ENCODE data around the gene RET. TPM values are rescaled to one million over a fixed set of nuclear protein-coding genes. Genes with fewer than 3 reads are reported as not detected.

The RET gene
- total RNA-seq, 3 donors from 2014 or later (not counting 1 experiment from before 2014, with no cell fraction given): 0.16 TPM; not detected in 2

GRCh38 chr10:43105956-43106229 is 29.0 kb downstream of the RET start:
- Mint-ChIP-seq H3K4me3 (no peak overlapping the region), H3K9me3 (no peaks in the 10 kb centered on the region), H3K27me3 (ENCODE audit: low read depth in 2 of 2) (peaks cover 14 to 15% of the 10 kb centered on the region in 2 donors), H3K36me3 (no peaks in the 10 kb centered on the region), H3K27ac (peak overlapping the region in 1 of 2 donors; percentile 52), H3K4me1 (peaks cover 0 to 28% of the 10 kb centered on the region in 2 donors)
- Histone ChIP-seq H3K36me3 (ENCODE audit: control insufficient read depth, insufficient read depth, low read length) (no peaks in the 10 kb centered on the region), H3K4me1 (ENCODE audit: control insufficient read depth, insufficient read depth, low read length) (peaks cover 38% of the 10 kb centered on the region), H3K4me3 (ENCODE audit: low read length) (no peak overlapping the region), H3K9me3 (ENCODE audit: control insufficient read depth, insufficient read depth, low read length) (no peaks in the 10 kb centered on the region), H3K27ac (ENCODE audit: low read length) (no peak overlapping the region), H3K27me3 (ENCODE audit: control insufficient read depth, insufficient read depth, low read length) (peaks cover 2% of the 10 kb centered on the region)
- no peak for TF ChIP-seq CTCF (IDR thresholded peaks at IDR 0.05)
- intact Hi-C loops (cut with micrococcal nuclease): loop anchor here (2.0 kb wide), 2 partner anchors 15 to 239 kb away; no protein-coding TSS in a partner anchor
- no peak for ATAC-seq
- no peak for DNase-seq
- 53% methylated on average over 7 of the region's 7 CpGs for WGBS (ENCODE audit: insufficient coverage)

- H3K36me3 ChIP-seq (ENCODE audit: control insufficient read depth, insufficient read depth, low read length): no peaks in the 10 kb centered on the region
- peaks cover 2% of the 10 kb centered on the region for H3K27me3 ChIP-seq (ENCODE audit: control insufficient read depth, insufficient read depth, low read length)
- intact Hi-C loops (cut with micrococcal nuclease): no loop called here
- Mint-ChIP-seq H3K9me3 (no peaks in the 10 kb centered on the region), H3K4me1 (peaks cover 0 to 28% of the 10 kb centered on the region in 2 donors), H3K4me3 (peak overlapping the region; percentile 69), H3K27me3 (ENCODE audit: low read depth in 2 of 2) (peaks cover 14% of the 10 kb centered on the region in 2 donors), H3K27ac (peak overlapping the region in 1 of 2 donors; percentile 72), H3K36me3 (no peaks in the 10 kb centered on the region)
- no peak overlapping the region for H3K27ac ChIP-seq (ENCODE audit: low read length)
- WGBS (ENCODE audit: insufficient coverage): 80% methylated on average over 28 of the region's 28 CpGs
- no peak for TF ChIP-seq CTCF (IDR thresholded peaks at IDR 0.05)
- DNase-seq (no peak), ATAC-seq (no peak)
- H3K9me3 ChIP-seq (ENCODE audit: control insufficient read depth, insufficient read depth, low read length): no peaks in the 10 kb centered on the region
- H3K4me3 ChIP-seq (ENCODE audit: low read length): no peak overlapping the region
- peaks cover 38% of the 10 kb centered on the region for H3K4me1 ChIP-seq (ENCODE audit: control insufficient read depth, insufficient read depth, low read length)
These were observed 29.6 kb downstream of the RET start for GRCh38 chr10:43106256-43107091.

- Histone ChIP-seq H3K9me3 (ENCODE audit: control insufficient read depth, insufficient read depth, low read length) (no peaks in the 10 kb centered on the region), H3K27me3 (ENCODE audit: control insufficient read depth, insufficient read depth, low read length) (peaks cover 2% of the 10 kb centered on the region), H3K36me3 (ENCODE audit: control insufficient read depth, insufficient read depth, low read length) (no peaks in the 10 kb centered on the region), H3K27ac (ENCODE audit: low read length) (no peak overlapping the region), H3K4me3 (ENCODE audit: low read length) (no peak overlapping the region), H3K4me1 (ENCODE audit: control insufficient read depth, insufficient read depth, low read length) (peaks cover 38% of the 10 kb centered on the region)
- H3K9me3 Mint-ChIP-seq: no peaks in the 10 kb centered on the region
- H3K27ac Mint-ChIP-seq: no peak overlapping the region
- 95% methylated on average over 12 of the region's 12 CpGs for WGBS (ENCODE audit: insufficient coverage)
- peaks cover 0 to 22% of the 10 kb centered on the region in 2 donors for H3K4me1 Mint-ChIP-seq
- intact Hi-C loops (cut with micrococcal nuclease): no loop called here
- no peaks in the 10 kb centered on the region for H3K36me3 Mint-ChIP-seq
- no peak for TF ChIP-seq CTCF (IDR thresholded peaks at IDR 0.05)
- no peak for ATAC-seq
- DNase-seq: no peak
- H3K4me3 Mint-ChIP-seq: no peak overlapping the region
- no peaks in the 10 kb centered on the region for H3K27me3 Mint-ChIP-seq (ENCODE audit: low read depth in 2 of 2)
These were observed 32.1 kb downstream of the RET start for GRCh38 chr10:43108951-43109350.
